NCI-H345 (cell line): ENCODE data around the gene MFSD6L.

ENCODE experiments used
- DNase-seq: peaks from one replicate; lab custom pipeline; 2025; lab: John Stamatoyannopoulos, UW

The MFSD6L gene

DNA sequence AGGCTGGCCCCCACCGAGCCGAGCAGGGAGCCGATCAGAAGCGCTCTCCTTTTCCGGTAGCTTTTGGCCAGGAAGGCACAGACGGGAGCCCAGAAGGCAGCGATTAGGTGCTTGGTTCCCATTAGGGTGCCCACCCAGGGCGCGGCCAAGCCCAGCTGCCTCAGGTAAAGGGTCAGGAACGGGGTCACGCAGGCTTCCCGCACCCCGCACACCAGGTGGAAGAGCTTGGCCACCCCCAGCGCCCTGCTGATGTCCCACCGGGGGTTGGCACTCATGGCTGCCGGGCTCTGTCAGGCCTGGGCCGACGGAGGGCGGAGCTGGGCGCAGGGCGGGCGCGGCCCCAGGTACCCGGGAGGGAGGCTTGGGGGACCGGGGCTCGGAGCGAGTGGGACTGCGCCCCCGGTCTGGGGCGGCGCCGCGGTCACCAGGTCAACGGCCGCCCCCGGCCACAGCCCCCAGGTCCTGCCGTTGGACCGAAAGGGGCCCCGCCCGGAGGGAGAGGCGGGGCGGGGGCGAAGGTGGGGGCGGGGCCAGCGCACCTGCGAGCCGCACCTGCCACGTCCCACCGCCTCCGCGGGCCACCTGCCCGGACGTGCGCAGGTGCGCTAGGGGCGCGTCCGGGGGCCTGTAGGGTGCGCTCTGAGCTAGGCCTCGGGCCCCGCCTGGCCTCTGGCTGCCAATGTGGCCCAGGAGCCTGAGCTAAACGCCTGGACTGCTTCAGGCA, at the start of gene MFSD6L:
MFSD6L (minus strand) TSS at position 520 of the 724 bp plus-strand sequence; CDS start at position 275, 245 bp downstream.
- peak; percentile 40 for DNase-seq

DNA sequence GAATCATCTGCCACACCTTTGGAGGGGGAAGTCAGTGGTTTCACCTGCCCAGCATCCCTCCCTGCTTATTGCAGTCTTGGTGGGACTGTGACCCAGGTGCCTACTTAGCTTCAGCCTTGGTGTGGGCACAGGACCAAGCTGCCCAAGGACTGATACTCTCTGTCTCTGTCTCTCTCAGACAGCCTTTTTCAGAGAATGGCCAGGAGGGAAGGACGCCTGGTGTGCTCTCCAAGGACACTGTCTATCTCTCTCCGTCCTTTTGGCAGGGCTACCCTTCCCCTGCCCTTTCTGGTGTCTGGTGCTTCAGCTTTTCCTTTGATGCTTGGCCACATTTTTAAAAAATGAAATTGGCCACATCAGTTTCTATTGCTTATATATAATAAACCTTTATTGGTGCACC, 48.7 kb upstream of the MFSD6L start:
- DNase-seq, result no peak

GRCh38 chr17:8846768-8847211, 47.6 kb upstream of the MFSD6L start:
- DNase-seq, result no peak

GRCh38 chr17:8844229-8845218, 45.4 kb upstream of the MFSD6L start:
- DNase-seq, result no peak

DNA sequence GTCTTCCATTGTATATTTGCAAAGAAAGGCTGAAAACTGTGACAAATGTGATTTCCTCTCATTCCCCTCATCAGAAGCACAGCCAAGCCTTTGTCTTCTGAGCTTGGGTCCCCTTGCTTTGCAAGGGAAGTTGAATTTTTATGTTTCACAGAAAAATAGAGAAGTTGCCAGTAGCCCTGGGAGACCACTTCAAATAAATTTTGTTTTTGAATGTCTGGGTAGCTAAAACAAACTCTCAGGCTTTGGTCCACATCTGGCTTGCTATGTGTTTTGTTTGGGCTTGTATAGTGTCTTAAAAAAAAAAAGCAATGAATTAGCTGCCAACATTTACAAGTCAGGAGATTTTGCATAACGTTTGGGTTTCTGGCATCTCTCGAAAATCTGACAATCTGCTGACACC, 44.2 kb upstream of the MFSD6L start:
- DNase-seq, result no peak

DNA sequence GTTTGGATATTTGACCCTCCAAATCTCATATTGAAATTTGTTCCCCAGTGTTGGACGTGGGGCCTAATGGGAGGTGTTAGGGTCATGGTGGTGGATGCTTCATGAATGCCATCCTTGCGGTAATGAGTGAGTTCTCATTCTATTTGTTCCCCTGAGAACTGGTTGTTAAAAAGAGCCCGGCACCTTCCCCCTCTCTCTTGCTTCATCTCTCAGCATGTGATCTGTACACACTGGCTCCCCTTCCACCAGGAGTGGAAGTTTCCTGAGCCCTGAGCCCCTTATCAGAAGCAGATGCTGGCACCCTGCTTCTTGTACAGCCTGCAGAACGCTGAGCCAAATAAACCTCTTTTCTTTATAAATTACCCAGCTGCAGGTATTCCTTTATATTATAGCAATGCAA, 42.7 kb upstream of the MFSD6L start:
- no peak for DNase-seq

GRCh38 chr17:8839410-8839935, 40.3 kb upstream of the MFSD6L start:
- DNase-seq, result no peak

- DNase-seq, result no peak
Measured at GRCh38 chr17:8838551-8839095, 39.5 kb upstream of the MFSD6L start.

DNA sequence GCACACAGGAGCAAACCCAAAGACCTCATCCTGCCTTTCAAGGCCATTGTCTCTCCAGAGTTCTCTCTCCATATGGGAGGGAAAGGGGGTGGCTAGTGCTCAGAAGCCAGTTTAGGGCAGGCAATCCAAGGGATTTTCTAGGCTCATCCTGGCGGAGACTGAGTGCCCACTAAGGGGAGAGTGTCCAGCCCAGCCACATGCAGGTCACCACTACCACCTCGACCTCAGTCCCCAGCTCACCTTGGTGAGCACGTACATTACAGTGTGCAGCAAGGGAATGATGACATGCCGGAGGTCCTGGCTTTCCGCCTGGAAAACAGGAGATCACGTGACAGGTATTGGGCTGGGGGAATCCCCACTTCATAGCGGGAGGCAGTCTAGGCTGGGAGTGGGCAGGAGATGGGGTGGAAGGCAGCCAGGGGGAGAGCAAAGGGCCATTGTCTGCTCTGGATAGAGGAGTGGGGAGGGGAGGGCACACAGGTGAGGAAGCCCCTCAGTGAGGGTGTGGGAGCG, 38.5 kb upstream of the MFSD6L start:
- no peak for DNase-seq

- DNase-seq, result no peak
Measured at GRCh38 chr17:8836821-8837562, 37.8 kb upstream of the MFSD6L start.

- DNase-seq, result no peak
Measured at GRCh38 chr17:8835631-8836364, 36.6 kb upstream of the MFSD6L start.

- DNase-seq, result no peak
Measured at GRCh38 chr17:8835106-8835505, 35.9 kb upstream of the MFSD6L start.

GRCh38 chr17:8832711-8833352, 33.7 kb upstream of the MFSD6L start:
- DNase-seq, result no peak

DNA sequence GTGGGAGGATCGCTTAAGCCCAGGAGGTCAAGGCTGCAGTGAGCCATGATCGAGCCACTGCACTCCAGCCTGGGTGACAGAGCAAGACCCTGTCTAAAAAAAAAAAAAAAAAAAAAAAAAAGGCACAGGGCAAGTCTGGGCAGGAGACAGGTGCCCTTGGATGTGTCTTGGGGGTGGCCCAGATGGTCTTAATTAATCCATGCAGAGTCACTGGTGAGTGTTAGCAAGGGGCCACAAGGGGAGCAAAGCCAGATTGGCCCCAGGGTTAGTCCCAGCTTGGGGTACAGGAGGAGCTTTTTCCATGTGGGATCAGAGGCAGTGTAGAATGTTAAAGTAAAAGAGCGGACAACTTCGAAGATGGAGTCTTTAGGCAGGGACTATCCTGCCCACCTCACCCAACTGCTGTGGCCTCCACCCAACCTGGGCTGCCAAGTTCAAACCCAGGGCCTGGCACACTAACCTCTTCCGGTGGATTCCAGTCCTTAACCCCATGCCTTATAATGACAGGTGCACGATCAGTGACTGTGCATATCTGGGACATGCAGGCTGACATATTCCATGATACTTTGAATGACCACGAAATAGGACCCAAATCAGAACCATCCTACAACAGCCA, 32.2 kb upstream of the MFSD6L start:
- DNase-seq, result no peak

DNA sequence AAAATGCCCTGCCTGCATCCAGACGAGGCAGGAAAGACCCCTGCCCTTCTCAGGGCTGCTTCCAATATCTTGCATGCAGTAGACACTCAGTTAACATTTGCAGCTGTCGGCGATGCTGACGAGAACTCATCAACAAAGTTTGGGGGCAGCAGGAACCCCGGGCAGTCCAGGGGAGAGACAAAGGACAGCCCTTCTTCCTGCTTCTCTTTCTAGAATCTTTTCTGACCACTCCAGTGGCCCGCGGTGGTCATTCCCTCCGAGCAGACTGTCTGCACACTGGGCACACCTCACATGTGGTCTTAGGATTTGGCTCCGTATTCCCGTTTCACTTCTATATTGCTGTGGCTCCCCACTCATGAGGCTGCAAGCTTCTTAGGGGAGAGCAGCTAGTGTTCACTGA, 31.0 kb upstream of the MFSD6L start:
- no peak for DNase-seq

DNA sequence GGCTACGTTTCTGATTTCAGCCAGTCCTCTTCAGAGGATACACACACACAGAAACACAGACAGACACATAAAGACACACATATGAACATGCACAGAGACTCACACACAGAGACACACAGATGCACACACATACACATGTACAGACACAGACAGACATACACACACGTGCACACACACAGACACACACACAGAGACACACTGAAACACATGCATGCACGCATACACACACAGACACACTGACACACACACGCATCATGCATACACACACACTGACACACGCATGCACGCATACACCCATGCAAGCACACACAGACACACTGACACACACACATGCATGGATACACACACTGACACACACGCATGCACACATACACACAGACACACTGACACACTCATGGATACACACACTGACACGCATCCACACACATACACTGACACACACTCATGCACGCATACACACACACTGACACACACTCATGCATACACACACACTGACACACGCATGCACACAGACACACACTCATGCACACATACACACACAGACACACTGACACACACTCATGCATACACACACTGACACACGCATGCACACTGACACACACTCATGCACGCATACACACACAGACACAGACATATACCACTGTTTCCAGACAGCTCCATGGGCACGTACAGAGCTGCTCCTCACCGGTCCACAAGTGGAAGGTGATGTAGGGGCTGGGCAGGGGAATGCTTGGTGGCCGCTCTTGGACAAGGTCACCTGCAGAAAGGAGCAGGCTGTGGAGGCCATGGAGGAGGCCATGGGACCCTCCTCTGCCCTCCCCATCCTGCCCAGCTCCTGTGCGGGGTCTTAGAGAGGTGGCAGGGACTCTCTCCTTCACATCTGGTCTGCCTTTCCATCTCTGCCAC, 30.1 kb upstream of the MFSD6L start:
- no peak for DNase-seq

- DNase-seq, result no peak
Measured at GRCh38 chr17:8828517-8828875, 29.3 kb upstream of the MFSD6L start.

GRCh38 chr17:8826808-8827435, 27.8 kb upstream of the MFSD6L start:
- no peak for DNase-seq
